ENCODE measurements around the gene RNF150. TPM values are rescaled to one million over a fixed set of nuclear protein-coding genes. Genes with fewer than 3 reads are reported as not detected.

Gene RNF150
- total RNA-seq, 2 experiments from 2014 or later, result not detected

DNA sequence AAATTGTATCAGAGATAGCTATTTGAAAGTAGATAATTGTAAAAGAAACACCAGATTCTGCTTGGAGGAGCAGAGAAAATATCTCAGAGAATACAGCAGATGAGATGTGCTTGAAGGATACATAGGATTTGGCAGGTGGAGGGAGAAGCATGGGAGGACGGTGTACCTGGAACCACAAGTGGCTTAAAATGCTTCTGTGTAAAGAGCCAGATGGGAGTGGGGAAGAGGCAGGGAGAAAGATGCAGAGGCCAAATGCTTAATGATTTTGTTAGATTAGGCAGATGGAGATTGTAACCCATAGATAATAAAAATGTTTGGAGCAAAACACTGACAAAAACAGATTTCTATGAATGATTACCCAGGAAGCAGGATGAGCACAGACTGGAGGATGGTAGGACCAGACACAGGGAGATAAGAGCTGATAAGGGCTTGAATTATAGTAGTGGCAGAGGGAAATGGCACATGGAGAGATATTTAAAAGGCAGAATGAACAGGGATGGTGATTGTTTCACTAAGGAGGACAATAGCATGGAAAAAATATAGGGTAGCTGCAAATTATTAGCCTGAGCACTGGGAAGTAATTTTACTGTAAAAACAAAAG, 231.4 kb downstream of the RNF150 start:
- no peaks in the 10 kb centered on the region for H3K36me3 Mint-ChIP-seq (ENCODE audit: low read depth)
- no peak overlapping the region for H3K4me3 Mint-ChIP-seq
- H3K27me3 Mint-ChIP-seq (ENCODE audit: low read depth), result peaks cover 4% of the 10 kb centered on the region
- intact Hi-C loops (cut with micrococcal nuclease), result no loop called here
- no peak for DNase-seq
- no peaks in the 10 kb centered on the region for H3K4me1 Mint-ChIP-seq (ENCODE audit: low read depth)
- CTCF ChIA-PET, result interaction anchor here (0.9 kb wide), 1 partner anchor 8 kb away, joined by 3 read pairs; no protein-coding TSS in a partner anchor
- no peak overlapping the region for H3K27ac Mint-ChIP-seq
- H3K9me3 Mint-ChIP-seq, result no peaks in the 10 kb centered on the region

GRCh38 chr4:140893939-140894338, 239.3 kb downstream of the RNF150 start:
- Mint-ChIP-seq H3K4me1 (ENCODE audit: low read depth) (no peaks in the 10 kb centered on the region), H3K27me3 (ENCODE audit: low read depth) (peaks cover 7% of the 10 kb centered on the region), H3K27ac (no peak overlapping the region), H3K36me3 (ENCODE audit: low read depth) (no peaks in the 10 kb centered on the region), H3K9me3 (no peaks in the 10 kb centered on the region), H3K4me3 (no peak overlapping the region)
- intact Hi-C loops (cut with micrococcal nuclease), result no loop called here
- CTCF ChIA-PET, result interaction anchor here (0.8 to 1.0 kb wide), 2 partner anchors 8 to 10 kb away, joined by 3 read pairs; no protein-coding TSS in a partner anchor
- DNase-seq, result no peak

DNA sequence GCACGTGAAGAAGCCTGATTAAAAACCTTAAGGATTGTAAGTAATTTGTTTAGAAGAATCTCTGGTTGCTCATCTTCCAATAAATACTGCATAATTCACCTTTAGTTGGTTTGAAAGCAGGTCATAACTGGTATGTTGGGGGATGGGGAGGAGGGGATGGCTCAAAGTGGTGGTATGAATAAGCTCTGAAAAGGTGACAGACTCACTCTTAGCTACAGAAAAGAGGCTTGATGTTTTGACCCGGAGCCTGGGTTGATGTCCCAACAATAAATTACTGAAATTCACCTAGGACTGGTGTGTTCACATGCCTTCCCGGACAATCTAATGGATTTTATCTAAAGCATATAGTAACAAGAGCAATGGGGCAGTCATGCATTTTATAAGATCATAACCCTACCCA, 245.2 kb downstream of the RNF150 start:
- no peak for DNase-seq
- intact Hi-C loops (cut with micrococcal nuclease), result no loop called here
- no peaks in the 10 kb centered on the region for H3K36me3 Mint-ChIP-seq (ENCODE audit: low read depth)
- H3K9me3 Mint-ChIP-seq, result peaks cover 14% of the 10 kb centered on the region
- CTCF ChIA-PET, result no interaction called here
- no peak overlapping the region for H3K27ac Mint-ChIP-seq
- H3K4me3 Mint-ChIP-seq, result no peak overlapping the region
- H3K27me3 Mint-ChIP-seq (ENCODE audit: low read depth), result peaks cover 5% of the 10 kb centered on the region
- no peaks in the 10 kb centered on the region for H3K4me1 Mint-ChIP-seq (ENCODE audit: low read depth)

GRCh38 chr4:140887467-140887866, 245.8 kb downstream of the RNF150 start:
- H3K9me3 Mint-ChIP-seq, result peaks cover 16% of the 10 kb centered on the region
- no peaks in the 10 kb centered on the region for H3K4me1 Mint-ChIP-seq (ENCODE audit: low read depth)
- CTCF ChIA-PET, result interaction anchor here (0.5 kb wide), 1 partner anchor 16 kb away, joined by 4 read pairs; no protein-coding TSS in a partner anchor
- intact Hi-C loops (cut with micrococcal nuclease), result no loop called here
- no peaks in the 10 kb centered on the region for H3K36me3 Mint-ChIP-seq (ENCODE audit: low read depth)
- H3K4me3 Mint-ChIP-seq, result no peak overlapping the region
- DNase-seq, result no peak
- H3K27me3 Mint-ChIP-seq (ENCODE audit: low read depth), result peaks cover 4% of the 10 kb centered on the region
- no peak overlapping the region for H3K27ac Mint-ChIP-seq

DNA sequence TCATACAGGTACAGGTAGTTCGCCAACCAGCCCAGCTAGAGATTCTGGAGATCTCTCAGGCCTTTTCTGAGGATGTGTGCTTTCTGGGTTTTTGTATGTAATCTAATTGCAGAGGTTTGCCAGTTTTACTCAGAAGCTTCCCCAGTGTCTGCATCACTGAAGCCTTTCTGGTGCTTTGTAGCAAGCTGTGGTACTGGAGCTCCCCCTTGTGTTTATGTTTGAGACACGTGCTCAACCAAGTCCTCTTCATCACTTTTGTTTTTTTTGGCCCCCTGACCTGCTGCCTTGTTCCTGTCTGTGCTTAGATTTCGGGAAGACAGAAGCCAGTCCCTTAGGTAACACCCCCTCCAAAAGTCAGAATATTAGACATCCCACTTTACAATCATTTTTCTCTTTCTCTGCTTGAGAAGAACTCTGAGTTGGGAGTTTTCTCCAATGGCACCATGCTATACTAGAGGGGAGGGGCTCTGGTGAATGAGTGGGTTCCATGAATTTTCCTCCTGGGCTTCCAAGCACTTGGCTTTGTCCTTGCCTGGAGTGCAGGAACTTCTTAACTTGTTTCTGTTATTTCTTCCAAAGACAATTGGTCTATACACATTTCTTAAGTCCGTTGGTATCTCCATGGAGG, 248.7 kb downstream of the RNF150 start:
- Mint-ChIP-seq H3K36me3 (ENCODE audit: low read depth) (no peaks in the 10 kb centered on the region), H3K4me3 (no peak overlapping the region), H3K9me3 (peaks cover 16% of the 10 kb centered on the region), H3K27ac (no peak overlapping the region), H3K4me1 (ENCODE audit: low read depth) (no peaks in the 10 kb centered on the region), H3K27me3 (ENCODE audit: low read depth) (no peaks in the 10 kb centered on the region)
- CTCF ChIA-PET, result interaction anchor here (0.5 to 1.7 kb wide), 7 partner anchors 8 to 418 kb away, joined by 3 to 6 read pairs (median 3); partner anchors contain the start of gene RNF150
- intact Hi-C loops (cut with micrococcal nuclease), result loop anchor here (1.0 kb wide), 1 partner anchor 524 kb away; no protein-coding TSS in a partner anchor
- DNase-seq, result peak; percentile 29

- H3K4me1 Mint-ChIP-seq (ENCODE audit: low read depth), result no peaks in the 10 kb centered on the region
- CTCF ChIA-PET, result no interaction called here
- intact Hi-C loops (cut with micrococcal nuclease), result no loop called here
- peaks cover 3% of the 10 kb centered on the region for H3K27me3 Mint-ChIP-seq (ENCODE audit: low read depth)
- H3K27ac Mint-ChIP-seq, result no peak overlapping the region
- H3K4me3 Mint-ChIP-seq, result no peak overlapping the region
- peaks cover 2% of the 10 kb centered on the region for H3K9me3 Mint-ChIP-seq
- no peak for DNase-seq
- H3K36me3 Mint-ChIP-seq (ENCODE audit: low read depth), result no peaks in the 10 kb centered on the region
Measured at GRCh38 chr4:140877781-140878180, 255.5 kb downstream of the RNF150 start.

DNA sequence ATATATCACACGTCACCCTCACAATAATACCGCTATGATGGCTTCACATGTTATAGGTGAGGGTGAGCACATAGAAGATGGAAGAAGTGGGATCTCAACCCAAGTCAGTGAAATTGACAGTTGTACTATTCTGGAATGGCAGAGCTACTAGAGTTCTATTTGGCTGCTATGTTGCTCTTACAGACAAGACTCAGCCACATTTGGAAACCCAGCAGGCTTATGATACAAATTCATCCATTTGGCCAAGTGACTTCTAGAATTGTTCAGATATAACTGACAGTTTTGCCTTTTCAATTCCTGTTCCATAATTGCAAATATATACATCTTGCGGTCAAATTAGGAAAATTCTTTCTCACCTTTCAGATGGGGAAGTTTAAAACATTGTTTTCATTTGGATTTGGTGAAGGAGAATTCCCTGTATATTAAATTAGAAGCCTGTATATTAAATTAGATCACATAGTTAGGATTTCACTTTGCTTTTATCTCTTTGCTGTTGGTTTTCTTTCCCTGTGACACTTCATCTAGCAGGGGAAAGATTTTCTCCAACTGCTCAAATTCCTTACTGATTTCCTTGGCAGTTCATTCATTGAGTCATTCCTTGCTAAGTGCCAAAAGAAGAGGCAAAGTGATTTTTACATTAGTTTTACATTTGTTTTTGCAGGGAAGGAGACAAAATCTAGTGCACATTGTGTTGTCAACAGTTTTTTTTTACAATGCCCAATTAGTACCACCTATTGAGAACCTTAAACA, 256.5 kb downstream of the RNF150 start:
- CTCF ChIA-PET, result interaction anchor here (0.5 kb wide), 1 partner anchor 7 kb away, joined by 3 read pairs; no protein-coding TSS in a partner anchor
- Mint-ChIP-seq H3K9me3 (no peaks in the 10 kb centered on the region), H3K27ac (no peak overlapping the region), H3K36me3 (ENCODE audit: low read depth) (no peaks in the 10 kb centered on the region), H3K4me1 (ENCODE audit: low read depth) (no peaks in the 10 kb centered on the region), H3K27me3 (ENCODE audit: low read depth) (peaks cover 3% of the 10 kb centered on the region), H3K4me3 (no peak overlapping the region)
- DNase-seq, result no peak
- intact Hi-C loops (cut with micrococcal nuclease), result no loop called here

DNA sequence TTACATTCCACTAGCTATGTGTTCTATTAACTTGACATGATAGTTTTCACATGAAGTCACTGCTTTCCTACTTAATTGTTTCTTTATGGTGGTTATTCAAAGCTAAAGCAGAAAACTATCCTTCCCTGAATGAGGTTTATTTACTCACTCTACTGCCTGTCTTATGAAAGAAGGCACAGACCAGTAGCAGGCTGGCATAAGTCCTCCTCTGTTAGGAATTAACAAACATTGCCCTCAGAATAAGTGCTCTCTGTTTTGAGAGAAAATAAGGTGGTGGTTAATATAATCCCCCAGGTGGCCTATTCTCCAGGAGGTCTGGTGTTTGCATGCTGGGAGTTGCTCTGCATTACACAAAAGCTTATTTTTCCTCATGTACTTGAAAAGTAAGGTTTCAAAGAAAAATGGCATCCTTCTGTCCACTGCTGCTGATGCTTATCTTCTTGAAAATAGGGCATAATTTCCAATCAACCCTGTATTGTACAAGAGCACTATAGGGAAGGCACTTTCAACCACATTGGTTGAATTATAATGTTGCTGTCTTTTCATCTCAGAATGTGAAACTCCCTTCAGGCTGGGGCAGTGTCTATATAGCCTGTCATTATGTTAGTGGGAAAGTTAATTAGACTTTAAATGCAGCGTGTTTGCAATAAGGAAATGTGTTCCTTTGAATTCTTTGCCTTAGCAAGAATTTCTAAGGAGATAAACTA, 257.4 kb downstream of the RNF150 start:
- Mint-ChIP-seq H3K27me3 (ENCODE audit: low read depth) (peaks cover 3% of the 10 kb centered on the region), H3K27ac (no peak overlapping the region), H3K4me3 (no peak overlapping the region), H3K36me3 (ENCODE audit: low read depth) (no peaks in the 10 kb centered on the region), H3K9me3 (no peaks in the 10 kb centered on the region), H3K4me1 (ENCODE audit: low read depth) (no peaks in the 10 kb centered on the region)
- CTCF ChIA-PET, result no interaction called here
- DNase-seq, result no peak
- intact Hi-C loops (cut with micrococcal nuclease), result no loop called here

DNA sequence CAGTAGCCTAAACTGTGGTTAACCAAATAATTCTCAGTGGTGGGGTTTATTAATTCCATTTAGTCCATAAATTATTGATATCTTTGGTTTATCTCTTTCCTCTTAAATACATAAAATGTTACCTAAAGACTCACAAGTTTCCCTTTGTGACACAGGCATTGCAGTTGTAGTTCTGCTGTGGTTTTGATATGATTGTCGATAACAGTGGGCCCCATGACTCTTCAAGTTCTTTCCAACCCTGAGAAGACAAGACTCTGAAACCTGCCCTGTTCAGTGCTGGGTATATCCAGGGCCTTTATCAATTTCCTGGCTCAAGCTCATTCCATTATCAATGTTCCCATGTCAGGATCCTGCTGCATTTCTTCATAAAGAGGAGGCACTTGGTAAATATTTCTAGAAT, 259.2 kb downstream of the RNF150 start:
- Mint-ChIP-seq H3K9me3 (no peaks in the 10 kb centered on the region), H3K27ac (no peak overlapping the region), H3K27me3 (ENCODE audit: low read depth) (peaks cover 6% of the 10 kb centered on the region), H3K4me1 (ENCODE audit: low read depth) (no peaks in the 10 kb centered on the region), H3K36me3 (ENCODE audit: low read depth) (no peaks in the 10 kb centered on the region), H3K4me3 (no peak overlapping the region)
- no peak for DNase-seq
- CTCF ChIA-PET, result interaction anchor here (0.6 kb wide), 1 partner anchor 515 kb away, joined by 3 read pairs; no protein-coding TSS in a partner anchor
- intact Hi-C loops (cut with micrococcal nuclease), result no loop called here

DNA sequence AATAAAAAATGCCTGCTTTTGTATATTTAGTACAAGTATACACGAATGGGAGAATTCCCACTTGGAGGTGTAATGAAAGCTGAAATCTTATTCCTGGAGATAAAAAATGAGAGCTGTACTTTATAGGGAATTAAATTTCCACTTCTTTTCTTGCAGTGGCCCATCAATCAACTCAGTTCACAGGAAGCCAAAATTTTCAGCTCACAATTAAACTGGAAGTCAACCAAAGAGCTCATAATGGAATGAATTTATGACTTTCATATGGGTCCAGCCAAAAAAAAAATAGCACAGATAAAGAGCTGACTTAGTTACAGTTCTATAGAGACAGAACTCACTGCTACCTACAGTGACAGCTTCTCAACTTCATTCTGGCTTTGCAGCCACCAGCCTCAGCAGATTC, 261.9 kb downstream of the RNF150 start:
- H3K27ac Mint-ChIP-seq, result no peak overlapping the region
- H3K4me3 Mint-ChIP-seq, result no peak overlapping the region
- peaks cover 6% of the 10 kb centered on the region for H3K27me3 Mint-ChIP-seq (ENCODE audit: low read depth)
- no peaks in the 10 kb centered on the region for H3K4me1 Mint-ChIP-seq (ENCODE audit: low read depth)
- no peaks in the 10 kb centered on the region for H3K9me3 Mint-ChIP-seq
- CTCF ChIA-PET, result interaction anchor here (0.6 to 2.3 kb wide), 3 partner anchors 16 to 606 kb away, joined by 4 to 12 read pairs (median 5); partner anchors contain the start of gene RNF150
- H3K36me3 Mint-ChIP-seq (ENCODE audit: low read depth), result no peaks in the 10 kb centered on the region
- DNase-seq, result no peak
- intact Hi-C loops (cut with micrococcal nuclease), result no loop called here

GRCh38 chr4:140870427-140870826, 262.8 kb downstream of the RNF150 start:
- H3K4me1 Mint-ChIP-seq (ENCODE audit: low read depth), result no peaks in the 10 kb centered on the region
- CTCF ChIA-PET, result interaction anchor here (2.3 kb wide), 1 partner anchor 263 kb away, joined by 12 read pairs; the partner anchor contains the start of gene RNF150
- no peak overlapping the region for H3K27ac Mint-ChIP-seq
- no peak for DNase-seq
- peaks cover 6% of the 10 kb centered on the region for H3K27me3 Mint-ChIP-seq (ENCODE audit: low read depth)
- H3K36me3 Mint-ChIP-seq (ENCODE audit: low read depth), result no peaks in the 10 kb centered on the region
- H3K4me3 Mint-ChIP-seq, result no peak overlapping the region
- no peaks in the 10 kb centered on the region for H3K9me3 Mint-ChIP-seq
- intact Hi-C loops (cut with micrococcal nuclease), result no loop called here

DNA sequence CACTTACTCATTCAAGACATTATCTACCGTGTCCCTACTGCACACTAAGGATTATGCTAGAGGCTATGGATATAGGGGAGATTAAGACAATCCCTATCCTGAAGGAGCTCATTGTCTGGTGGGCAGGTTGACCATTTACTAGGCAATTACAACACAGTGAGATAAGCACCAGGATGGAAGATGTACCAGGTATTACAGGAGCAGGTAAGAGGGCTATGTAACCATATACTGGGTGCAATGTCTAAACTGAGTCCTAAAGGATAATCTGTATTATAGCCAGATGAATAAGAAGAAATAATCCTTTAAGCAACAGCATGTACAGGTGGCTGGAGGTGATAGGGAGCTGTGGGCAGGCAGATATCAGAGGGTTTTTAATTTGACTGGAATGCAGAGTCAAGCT, 263.8 kb downstream of the RNF150 start:
- no peak overlapping the region for H3K27ac Mint-ChIP-seq
- no peak overlapping the region for H3K4me3 Mint-ChIP-seq
- CTCF ChIA-PET, result interaction anchor here (2.3 kb wide), 1 partner anchor 264 kb away, joined by 12 read pairs; the partner anchor contains the start of gene RNF150
- no peak for DNase-seq
- H3K9me3 Mint-ChIP-seq, result no peaks in the 10 kb centered on the region
- H3K4me1 Mint-ChIP-seq (ENCODE audit: low read depth), result no peaks in the 10 kb centered on the region
- intact Hi-C loops (cut with micrococcal nuclease), result loop anchor here (10.0 kb wide), 1 partner anchor 435 kb away; no protein-coding TSS in a partner anchor
- no peaks in the 10 kb centered on the region for H3K36me3 Mint-ChIP-seq (ENCODE audit: low read depth)
- peaks cover 6% of the 10 kb centered on the region for H3K27me3 Mint-ChIP-seq (ENCODE audit: low read depth)
